Activated naive CD4-positive, alpha-beta T cell treated with anti-CD3 and anti-CD28 coated beads, Interleukin-2, amount 50 U/mL, for 24 hours (primary cell): ENCODE measurements around the gene OSBPL7.

Experiments used
- H3K27ac Mint-ChIP-seq: one replicate; pipeline ENCODE4 v1.8.0; 2021; ENCODE audit warnings: mild to moderate bottlenecking, mixed read lengths
- H3K27me3 Mint-ChIP-seq: one replicate; pipeline ENCODE4 v1.8.0; 2021; ENCODE audit warnings: mixed read lengths
- H3K36me3 Mint-ChIP-seq: one replicate; pipeline ENCODE4 v1.8.0; 2021; ENCODE audit warnings: mixed read lengths
- H3K4me1 Mint-ChIP-seq: one replicate; pipeline ENCODE4 v1.8.0; 2021; ENCODE audit warnings: mixed read lengths
- H3K4me3 Mint-ChIP-seq: one replicate; pipeline ENCODE4 v1.8.0; 2021; ENCODE audit warnings: mild to moderate bottlenecking, mixed read lengths
- H3K9me3 Mint-ChIP-seq: one replicate; pipeline ENCODE4 v1.8.0; 2021; ENCODE audit warnings: mixed read lengths

The OSBPL7 gene

DNA sequence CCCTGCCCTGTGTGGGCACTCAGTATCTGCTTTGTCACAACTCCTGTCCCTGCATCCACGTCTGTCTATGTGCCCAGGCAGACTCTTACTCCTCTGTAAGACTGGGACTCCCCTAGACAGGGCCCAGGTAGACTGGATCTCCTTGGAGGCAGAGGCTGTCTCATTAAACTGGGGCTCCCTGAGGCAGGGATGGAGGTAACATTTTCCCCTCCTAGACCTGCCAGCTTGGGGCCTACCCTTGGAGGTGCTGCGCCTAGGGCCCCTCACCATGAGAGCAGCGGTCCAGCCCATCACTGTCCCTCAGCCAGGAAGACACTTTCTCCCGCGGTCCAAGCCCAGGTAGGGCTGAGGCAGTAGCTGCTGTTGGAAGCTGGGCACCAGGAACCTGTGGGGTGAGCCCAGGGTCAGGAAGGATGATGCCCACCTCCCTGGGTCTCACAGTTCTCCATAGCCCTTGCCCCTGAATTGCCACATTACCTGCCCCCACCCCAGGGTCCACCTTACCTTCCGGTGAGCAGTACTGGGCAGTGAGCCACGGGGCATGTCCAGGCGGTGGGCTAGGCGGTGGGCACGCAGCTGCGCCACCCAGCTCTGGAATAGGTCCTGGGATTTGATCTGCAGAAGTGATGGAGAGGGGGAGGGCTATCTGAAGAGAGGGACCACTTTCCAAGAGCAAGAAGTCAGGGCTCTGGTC, 3.4 kb downstream of the OSBPL7 start:
- no peaks in the 10 kb centered on the region for H3K27me3 Mint-ChIP-seq
- H3K36me3 Mint-ChIP-seq, result peaks cover 3% of the 10 kb centered on the region
- peak overlapping the region; percentile 27 for H3K27ac Mint-ChIP-seq
- H3K4me1 Mint-ChIP-seq, result peaks cover 25% of the 10 kb centered on the region
- no peaks in the 10 kb centered on the region for H3K9me3 Mint-ChIP-seq
- H3K4me3 Mint-ChIP-seq, result no peak overlapping the region

- Mint-ChIP-seq H3K9me3 (no peaks in the 10 kb centered on the region), H3K36me3 (peaks cover 5% of the 10 kb centered on the region), H3K4me1 (peaks cover 17% of the 10 kb centered on the region), H3K4me3 (no peak overlapping the region), H3K27ac (no peak overlapping the region), H3K27me3 (no peaks in the 10 kb centered on the region)
Measured at GRCh38 chr17:47816947-47817346, 4.6 kb downstream of the OSBPL7 start.

GRCh38 chr17:47816111-47816735, 5.4 kb downstream of the OSBPL7 start:
- Mint-ChIP-seq H3K36me3 (peaks cover 5% of the 10 kb centered on the region), H3K4me1 (peaks cover 10% of the 10 kb centered on the region), H3K4me3 (no peak overlapping the region), H3K9me3 (no peaks in the 10 kb centered on the region), H3K27ac (no peak overlapping the region), H3K27me3 (no peaks in the 10 kb centered on the region)

DNA sequence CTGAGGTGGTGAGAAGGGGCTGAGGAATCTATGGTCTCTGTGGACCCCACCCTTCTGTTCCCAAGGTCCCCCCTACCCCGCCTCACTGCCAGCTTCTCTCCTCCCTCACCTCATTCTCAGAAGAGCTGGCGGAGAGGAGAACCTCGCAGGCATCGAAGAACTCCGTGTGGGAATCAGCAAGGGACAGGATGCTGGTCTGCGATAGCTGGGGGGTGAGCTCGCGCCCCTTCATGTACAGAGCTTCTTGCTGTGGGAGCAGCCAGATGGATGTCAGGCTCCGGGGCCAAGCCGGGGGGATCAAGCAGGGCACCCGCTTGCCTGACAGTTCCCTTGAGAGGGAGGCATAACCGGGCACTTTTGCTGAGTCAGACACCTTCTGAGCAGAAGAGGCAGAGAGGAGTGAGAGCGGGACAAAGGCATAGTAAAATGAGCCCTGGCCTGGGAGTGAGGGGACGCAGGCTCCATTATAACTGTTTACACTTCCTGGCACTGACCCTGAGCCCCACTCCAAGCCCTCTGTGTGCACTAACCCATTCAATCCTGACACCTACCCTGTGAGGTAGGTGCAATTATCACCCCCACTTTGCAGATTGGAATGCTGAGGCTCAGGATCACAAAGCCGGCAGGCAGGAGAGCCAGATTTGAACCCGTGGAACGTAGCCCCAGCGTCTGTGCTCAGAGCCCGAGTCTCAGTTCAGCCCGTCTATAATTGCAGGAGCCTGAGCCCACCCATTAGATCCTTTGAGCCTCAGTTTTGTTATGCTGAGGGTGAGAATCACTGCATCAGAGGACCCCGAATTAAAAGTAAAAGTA, 6.3 kb downstream of the OSBPL7 start:
- Mint-ChIP-seq H3K4me3 (no peak overlapping the region), H3K27ac (no peak overlapping the region), H3K27me3 (no peaks in the 10 kb centered on the region), H3K4me1 (peaks cover 3% of the 10 kb centered on the region), H3K36me3 (peaks cover 5% of the 10 kb centered on the region), H3K9me3 (no peaks in the 10 kb centered on the region)

DNA sequence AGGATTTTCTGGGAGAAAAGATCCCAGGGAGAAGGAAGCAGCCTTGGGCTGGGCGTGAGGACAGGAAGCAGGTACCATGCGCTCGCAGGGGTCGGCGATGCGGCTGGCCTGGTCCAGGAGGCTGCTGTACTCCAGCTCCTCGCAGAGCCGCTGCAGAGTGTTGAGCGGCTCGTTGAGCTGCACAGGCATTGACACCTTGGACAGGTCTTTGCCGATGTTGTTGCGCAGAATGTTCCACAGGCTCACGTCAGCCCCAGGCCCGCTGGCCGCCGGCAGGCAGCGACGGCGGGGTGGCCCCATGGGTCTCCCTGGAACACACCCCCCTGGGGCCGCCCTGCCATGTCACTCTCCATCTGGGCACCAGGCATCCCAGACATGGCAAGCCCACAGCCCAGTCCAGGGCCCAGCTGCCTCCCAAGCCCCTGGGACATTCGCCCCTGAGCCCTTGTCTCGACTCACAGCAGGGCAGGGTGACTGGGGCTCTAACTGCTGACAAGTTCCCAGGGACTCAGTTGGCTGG, 8.0 kb downstream of the OSBPL7 start:
- Mint-ChIP-seq H3K4me3 (no peak overlapping the region), H3K9me3 (no peaks in the 10 kb centered on the region), H3K27ac (no peak overlapping the region), H3K36me3 (peaks cover 5% of the 10 kb centered on the region), H3K27me3 (no peaks in the 10 kb centered on the region), H3K4me1 (peaks cover 6% of the 10 kb centered on the region)

DNA sequence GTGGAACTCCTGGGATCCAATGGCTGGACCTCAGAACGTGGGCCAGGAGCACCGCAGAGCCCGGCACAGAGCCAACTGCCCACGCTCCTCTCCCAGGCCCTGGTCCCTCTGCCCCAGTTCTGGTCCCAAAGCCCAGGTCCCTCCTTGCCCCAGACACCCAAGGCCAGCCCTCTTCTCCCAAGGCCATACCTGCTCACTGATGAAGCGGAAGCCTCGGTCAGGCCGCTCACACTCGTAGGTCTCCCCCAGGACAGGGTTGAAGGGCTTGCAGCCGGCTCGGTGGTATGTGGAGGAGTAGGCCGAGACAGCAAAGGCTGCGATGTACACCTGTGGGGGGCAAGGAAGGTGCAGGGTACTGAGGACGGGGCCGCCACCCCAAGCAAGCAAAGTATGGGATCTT, 8.5 kb downstream of the OSBPL7 start:
- peaks cover 5% of the 10 kb centered on the region for H3K36me3 Mint-ChIP-seq
- no peak overlapping the region for H3K27ac Mint-ChIP-seq
- H3K4me1 Mint-ChIP-seq, result peaks cover 6% of the 10 kb centered on the region
- H3K4me3 Mint-ChIP-seq, result no peak overlapping the region
- H3K9me3 Mint-ChIP-seq, result no peaks in the 10 kb centered on the region
- H3K27me3 Mint-ChIP-seq, result no peaks in the 10 kb centered on the region

DNA sequence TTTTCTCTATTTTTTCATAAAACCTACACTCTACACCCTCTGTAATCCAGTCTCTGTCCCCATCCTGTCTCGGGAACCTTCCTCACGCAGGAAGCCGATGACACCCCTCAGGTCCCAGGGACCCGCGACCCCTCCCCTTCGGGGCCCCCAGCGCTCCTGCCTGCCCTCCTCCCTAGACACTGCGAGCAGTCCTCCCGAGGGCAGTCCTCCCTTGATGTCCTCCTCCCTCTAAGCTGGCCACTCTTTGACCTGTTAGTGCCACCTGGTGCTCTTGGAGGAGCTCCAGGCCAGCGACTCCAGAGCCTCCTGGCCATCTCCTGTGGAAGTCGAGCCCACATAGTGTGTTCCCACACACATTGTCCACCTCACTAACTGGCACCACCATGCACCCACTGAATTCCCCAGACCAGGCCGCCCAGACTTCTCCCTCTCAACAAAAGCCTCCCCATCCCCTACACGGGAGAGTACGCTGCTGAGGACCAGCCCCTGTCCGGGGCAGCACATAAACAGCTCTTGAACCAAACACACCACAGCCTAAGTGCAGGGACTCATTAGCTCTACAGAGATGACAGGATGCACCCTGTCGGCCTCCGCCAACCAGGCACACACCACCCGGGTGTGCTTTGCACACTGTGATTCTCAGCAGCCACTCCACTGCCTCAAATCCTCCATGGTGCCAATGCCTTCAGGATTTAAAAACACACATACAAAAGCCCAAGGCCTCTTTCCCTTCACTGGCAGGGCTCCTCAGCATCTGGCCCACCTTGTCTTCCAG, 9.3 kb downstream of the OSBPL7 start:
- no peaks in the 10 kb centered on the region for H3K9me3 Mint-ChIP-seq
- no peaks in the 10 kb centered on the region for H3K27me3 Mint-ChIP-seq
- H3K4me3 Mint-ChIP-seq, result no peak overlapping the region
- peak overlapping the region; percentile 15 for H3K27ac Mint-ChIP-seq
- H3K4me1 Mint-ChIP-seq, result peaks cover 6% of the 10 kb centered on the region
- peaks cover 3% of the 10 kb centered on the region for H3K36me3 Mint-ChIP-seq

- peaks cover 3% of the 10 kb centered on the region for H3K36me3 Mint-ChIP-seq
- H3K4me1 Mint-ChIP-seq, result peaks cover 6% of the 10 kb centered on the region
- H3K4me3 Mint-ChIP-seq, result no peak overlapping the region
- H3K27me3 Mint-ChIP-seq, result no peaks in the 10 kb centered on the region
- H3K27ac Mint-ChIP-seq, result peak overlapping the region; percentile 70
- H3K9me3 Mint-ChIP-seq, result no peaks in the 10 kb centered on the region
Measured at GRCh38 chr17:47811709-47812108, 9.9 kb downstream of the OSBPL7 start.

- no peak overlapping the region for H3K4me3 Mint-ChIP-seq
- no peak overlapping the region for H3K27ac Mint-ChIP-seq
- H3K27me3 Mint-ChIP-seq, result no peaks in the 10 kb centered on the region
- peaks cover 6% of the 10 kb centered on the region for H3K4me1 Mint-ChIP-seq
- H3K9me3 Mint-ChIP-seq, result no peaks in the 10 kb centered on the region
- H3K36me3 Mint-ChIP-seq, result peaks cover 3% of the 10 kb centered on the region
Measured at GRCh38 chr17:47810901-47811635, 10.5 kb downstream of the OSBPL7 start.

- Mint-ChIP-seq H3K27me3 (no peaks in the 10 kb centered on the region), H3K27ac (no peak overlapping the region), H3K9me3 (no peaks in the 10 kb centered on the region), H3K4me1 (peaks cover 6% of the 10 kb centered on the region), H3K4me3 (no peak overlapping the region), H3K36me3 (peaks cover 3% of the 10 kb centered on the region)
Measured at GRCh38 chr17:47810200-47810821, 11.3 kb downstream of the OSBPL7 start.

DNA sequence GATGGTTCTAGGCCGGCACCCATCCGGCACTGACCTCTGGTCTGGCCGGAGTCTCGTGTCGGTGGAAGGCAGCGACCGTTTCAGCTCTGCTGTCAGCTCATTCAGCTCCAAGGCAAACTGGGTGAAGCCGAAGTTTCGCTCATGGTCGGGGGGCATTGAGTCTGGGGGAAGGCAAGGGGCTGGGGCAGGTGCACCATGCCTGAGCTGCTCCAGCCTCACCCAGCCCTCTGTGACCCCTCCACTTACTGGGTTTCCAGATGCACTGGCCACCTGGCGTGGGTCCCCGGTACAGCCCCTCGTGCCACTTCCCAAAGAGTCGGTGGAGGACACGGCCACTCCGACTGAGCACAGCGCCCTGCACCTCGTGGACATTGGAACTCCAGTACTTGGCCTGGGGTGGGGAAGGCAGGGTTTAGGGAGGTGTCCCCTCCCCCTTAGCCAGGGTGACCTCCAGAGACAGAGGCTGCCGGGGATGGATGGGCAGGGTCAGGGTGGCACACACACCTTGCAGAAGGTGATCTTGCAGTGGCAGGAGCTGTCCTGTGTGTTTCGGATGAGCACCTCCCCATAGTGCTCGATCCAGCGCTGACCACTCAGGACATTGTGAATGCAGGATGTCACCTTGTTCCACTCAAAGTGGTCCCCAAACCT, 12.6 kb downstream of the OSBPL7 start:
- Mint-ChIP-seq H3K27ac (no peak overlapping the region), H3K27me3 (no peaks in the 10 kb centered on the region), H3K36me3 (peaks cover 3% of the 10 kb centered on the region), H3K4me3 (no peak overlapping the region), H3K4me1 (peaks cover 6% of the 10 kb centered on the region), H3K9me3 (no peaks in the 10 kb centered on the region)

GRCh38 chr17:47808036-47808829, 13.4 kb downstream of the OSBPL7 start:
- no peaks in the 10 kb centered on the region for H3K27me3 Mint-ChIP-seq
- peaks cover 6% of the 10 kb centered on the region for H3K4me1 Mint-ChIP-seq
- H3K36me3 Mint-ChIP-seq, result peaks cover 3% of the 10 kb centered on the region
- no peak overlapping the region for H3K27ac Mint-ChIP-seq
- no peak overlapping the region for H3K4me3 Mint-ChIP-seq
- no peaks in the 10 kb centered on the region for H3K9me3 Mint-ChIP-seq

GRCh38 chr17:47807421-47807820, 14.2 kb downstream of the OSBPL7 start:
- Mint-ChIP-seq H3K27ac (no peak overlapping the region), H3K4me3 (no peak overlapping the region), H3K27me3 (no peaks in the 10 kb centered on the region), H3K4me1 (peaks cover 6% of the 10 kb centered on the region), H3K36me3 (no peaks in the 10 kb centered on the region), H3K9me3 (no peaks in the 10 kb centered on the region)
